Measurements from ENCODE around the gene DGUOK. TPM values are rescaled to one million over a fixed set of nuclear protein-coding genes. Genes with fewer than 3 reads are reported as not detected.
A peak's percentile ranks its signal among the peaks of the same experiment; 100 is the strongest.
"Not testable (repeated sequence)": the region's sequence is repeated elsewhere in the genome, so short reads cannot be mapped to it uniquely, and the experiment has no call there.

DGUOK gene
- polyA plus RNA-seq (2013, experiment 1 of 2), result 137 TPM
- 137 TPM for polyA plus RNA-seq (2013, experiment 2 of 2)

DNA sequence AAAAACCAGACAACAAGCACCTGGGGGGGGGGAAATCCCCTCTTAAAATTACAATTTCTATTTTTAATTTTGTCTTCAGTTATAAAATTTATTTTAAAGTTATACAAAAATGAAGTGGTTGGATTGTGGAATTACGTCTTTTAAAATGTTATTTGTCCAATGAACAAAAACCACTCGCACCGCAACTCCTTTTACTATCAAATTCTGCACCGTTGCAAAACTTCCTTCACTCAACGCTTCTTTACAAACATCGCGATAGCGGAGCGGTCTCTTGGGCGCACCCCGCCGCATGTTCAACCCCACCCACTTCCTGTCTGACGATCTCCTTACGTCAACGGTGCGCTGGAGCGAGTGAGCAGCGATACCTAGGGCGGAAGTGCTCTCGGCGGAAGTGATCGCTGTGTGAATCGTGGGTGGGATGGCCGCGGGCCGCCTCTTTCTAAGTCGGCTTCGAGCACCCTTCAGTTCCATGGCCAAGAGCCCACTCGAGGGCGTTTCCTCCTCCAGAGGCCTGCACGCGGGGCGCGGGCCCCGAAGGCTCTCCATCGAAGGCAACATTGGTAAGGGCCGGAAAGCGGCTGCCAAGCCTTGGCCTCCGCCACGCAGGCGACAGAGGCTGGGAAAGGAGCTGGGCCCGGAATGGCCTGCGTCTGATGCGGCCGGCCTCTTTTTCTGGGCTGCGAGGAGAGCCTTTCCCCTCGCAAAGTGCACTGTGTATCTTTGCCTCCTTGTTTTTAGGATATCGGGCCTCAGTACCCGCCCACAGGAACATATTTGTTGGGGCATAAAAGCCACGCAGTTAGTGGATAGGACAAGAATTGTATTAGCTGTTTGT is at the start of gene DGUOK:
Gene DGUOK (plus strand): TSS at position 388 of the 835 bp plus-strand sequence. CDS start 31 bp downstream, at position 419.
- Histone ChIP-seq H2BK5ac (ENCODE audit: low read length) (no peak within 1 kb of the TSS), H3K79me1 (ENCODE audit: low read length) (peaks cover 14% of the 10 kb centered on the region), H3K27ac (ENCODE audit: low read depth, low read length) (no peak within 1 kb of the TSS), H3K4me1 (ENCODE audit: control insufficient read depth, low read depth, low read length) (no peaks in the 10 kb centered on the region), H3K27me3 (ENCODE audit: insufficient read depth, low read length, poor library complexity) (no peaks in the 10 kb centered on the region), H3K23ac (ENCODE audit: low read length) (no peak within 1 kb of the TSS), H3K36me3 (ENCODE audit: control insufficient read depth, insufficient read depth, low read length) (no peaks in the 10 kb centered on the region), H4K5ac (ENCODE audit: low read length) (peak within 1 kb of the TSS; percentile 99), H3K4me2 (ENCODE audit: low read length) (peak within 1 kb of the TSS; percentile 15), H2BK15ac (replicated peaks; ENCODE audit: low read depth) (no peak within 1 kb of the TSS), H3K79me2 (ENCODE audit: control insufficient read depth, insufficient read depth, low read length) (peaks cover 37% of the 10 kb centered on the region), H2AK5ac (ENCODE audit: low read length) (no peak within 1 kb of the TSS), H3K56ac (ENCODE audit: low read length) (peak within 1 kb of the TSS; percentile 89), H3K4ac (ENCODE audit: low read depth, low read length) (peak within 1 kb of the TSS; percentile 28), H4K8ac (ENCODE audit: low read depth, low read length) (peak within 1 kb of the TSS; percentile 43), H3K9ac (ENCODE audit: low read length) (peak within 1 kb of the TSS; percentile 79), H3K18ac (ENCODE audit: low read length) (peak within 1 kb of the TSS; percentile 41), H2BK120ac (ENCODE audit: low read depth, low read length) (no peak within 1 kb of the TSS), H3K4me3 (ENCODE audit: low read length) (peak within 1 kb of the TSS; percentile 64)
- DNase-seq, result peak; percentile 99
- WGBS (ENCODE audit: extremely low coverage, insufficient coverage, low lambda C conversion rate), result no CpG with 5 or more reads among the region's 50 CpGs

DNA sequence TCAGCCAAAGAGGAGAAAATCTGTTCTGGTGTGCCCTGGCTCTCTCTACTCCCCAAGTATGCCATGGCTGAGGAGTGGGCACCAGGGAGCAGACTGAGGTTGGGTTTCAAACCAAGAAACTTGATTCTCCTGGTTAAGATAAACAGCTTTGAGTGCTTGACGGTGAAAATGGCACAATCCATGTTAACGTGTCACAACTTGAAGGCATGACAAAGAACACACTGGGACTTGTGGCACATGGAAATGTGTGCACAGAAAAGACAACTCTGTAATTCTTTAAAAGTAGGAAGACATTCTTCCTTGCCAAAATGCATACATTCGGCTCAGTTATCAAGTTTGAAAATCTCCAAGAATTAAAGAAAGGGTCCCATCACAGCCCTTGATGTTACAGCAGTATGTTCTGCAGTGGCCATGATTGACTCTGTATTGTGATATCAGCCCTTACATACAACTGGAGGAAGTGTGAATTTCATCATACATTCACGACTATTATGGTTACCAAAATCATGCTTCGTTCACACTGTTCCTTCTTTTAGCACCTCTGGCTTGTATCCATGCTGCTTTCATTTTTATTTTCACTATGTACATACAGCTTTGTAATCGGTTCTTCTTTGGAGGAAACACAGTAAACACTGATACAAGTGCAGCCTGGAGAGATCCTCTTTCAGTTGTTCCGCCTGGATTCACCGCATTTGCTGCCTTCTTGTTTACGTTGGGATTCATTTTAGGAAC is 49.4 kb upstream of the DGUOK start:
- Histone ChIP-seq H2BK15ac (replicated peaks; ENCODE audit: low read depth) (no peak overlapping the region), H3K4me2 (ENCODE audit: low read length) (no peak overlapping the region), H2AK5ac (ENCODE audit: low read length) (no peak overlapping the region), H4K8ac (ENCODE audit: low read depth, low read length) (no peak overlapping the region), H3K4me1 (ENCODE audit: control insufficient read depth, low read depth, low read length) (no peaks in the 10 kb centered on the region), H3K36me3 (ENCODE audit: control insufficient read depth, insufficient read depth, low read length) (no peaks in the 10 kb centered on the region), H3K18ac (ENCODE audit: low read length) (no peak overlapping the region), H3K79me2 (ENCODE audit: control insufficient read depth, insufficient read depth, low read length) (no peaks in the 10 kb centered on the region), H3K23ac (ENCODE audit: low read length) (no peak overlapping the region), H3K79me1 (ENCODE audit: low read length) (no peaks in the 10 kb centered on the region), H3K4ac (ENCODE audit: low read depth, low read length) (no peak overlapping the region), H3K56ac (ENCODE audit: low read length) (no peak overlapping the region), H3K4me3 (ENCODE audit: low read length) (no peak overlapping the region), H3K27ac (ENCODE audit: low read depth, low read length) (no peak overlapping the region), H4K5ac (ENCODE audit: low read length) (no peak overlapping the region), H3K27me3 (ENCODE audit: insufficient read depth, low read length, poor library complexity) (no peaks in the 10 kb centered on the region), H2BK5ac (ENCODE audit: low read length) (no peak overlapping the region), H2BK120ac (ENCODE audit: low read depth, low read length) (no peak overlapping the region), H3K9ac (ENCODE audit: low read length) (no peak overlapping the region)
- WGBS (ENCODE audit: extremely low coverage, insufficient coverage, low lambda C conversion rate), result no CpG with 5 or more reads among the region's 9 CpGs
- no peak for DNase-seq

DNA sequence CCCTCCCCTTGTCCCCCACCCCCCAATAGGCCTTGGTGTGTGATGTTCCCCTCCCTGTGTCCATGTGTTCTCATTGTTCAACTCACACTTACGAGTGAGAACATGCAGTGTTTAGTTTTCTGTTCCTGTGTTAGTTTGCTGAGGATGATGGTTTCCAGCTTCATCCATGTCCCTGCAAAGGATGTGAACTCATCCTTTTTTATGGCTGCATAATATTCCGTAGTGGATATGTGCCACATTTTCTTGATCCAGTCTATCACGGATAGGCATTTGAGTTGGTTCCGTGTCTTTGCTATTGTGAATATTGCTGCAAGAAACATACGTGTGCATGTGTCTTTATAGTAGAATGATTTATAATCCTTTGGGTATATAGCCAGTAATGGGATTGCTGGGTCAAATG is 48.7 kb upstream of the DGUOK start:
- H3K4me3 ChIP-seq (ENCODE audit: low read length); H2BK5ac ChIP-seq (ENCODE audit: low read length); H3K18ac ChIP-seq (ENCODE audit: low read length); H3K27ac ChIP-seq (ENCODE audit: low read depth, low read length); H3K4me1 ChIP-seq (ENCODE audit: control insufficient read depth, low read depth, low read length); H3K9ac ChIP-seq (ENCODE audit: low read length); H2BK15ac ChIP-seq (replicated peaks; ENCODE audit: low read depth); H3K4ac ChIP-seq (ENCODE audit: low read depth, low read length); H2AK5ac ChIP-seq (ENCODE audit: low read length); H3K56ac ChIP-seq (ENCODE audit: low read length); H2BK120ac ChIP-seq (ENCODE audit: low read depth, low read length); H3K23ac ChIP-seq (ENCODE audit: low read length); H3K79me2 ChIP-seq (ENCODE audit: control insufficient read depth, insufficient read depth, low read length); H4K5ac ChIP-seq (ENCODE audit: low read length); H3K79me1 ChIP-seq (ENCODE audit: low read length); H3K4me2 ChIP-seq (ENCODE audit: low read length); H3K27me3 ChIP-seq (ENCODE audit: insufficient read depth, low read length, poor library complexity); DNase-seq; H3K36me3 ChIP-seq (ENCODE audit: control insufficient read depth, insufficient read depth, low read length); H4K8ac ChIP-seq (ENCODE audit: low read depth, low read length): not testable (repeated sequence)
- no CpG with 5 or more reads among the region's 5 CpGs for WGBS (ENCODE audit: extremely low coverage, insufficient coverage, low lambda C conversion rate)

DNA sequence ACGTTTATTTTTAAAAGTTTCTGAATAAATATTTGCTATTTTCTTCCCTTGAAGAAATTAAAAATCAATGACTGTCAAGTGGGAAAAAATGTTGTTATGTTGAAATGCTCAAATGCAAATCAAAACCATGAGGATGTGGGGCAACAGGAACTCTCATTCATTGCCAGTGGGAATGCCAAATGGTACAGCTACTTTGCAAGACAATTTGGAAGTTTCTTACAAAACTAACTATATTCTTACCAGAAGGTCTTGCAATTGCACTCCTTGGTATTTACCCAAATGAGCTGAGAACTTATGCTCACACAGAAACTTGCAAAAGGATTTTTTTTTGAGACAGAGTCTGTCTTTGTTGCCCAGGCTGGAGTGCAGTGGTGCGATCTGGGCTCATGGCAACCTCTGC is 41.3 kb upstream of the DGUOK start:
- no peak overlapping the region for H3K23ac ChIP-seq (ENCODE audit: low read length)
- no peak overlapping the region for H2AK5ac ChIP-seq (ENCODE audit: low read length)
- WGBS (ENCODE audit: extremely low coverage, insufficient coverage, low lambda C conversion rate), result no CpG with 5 or more reads among the region's 2 CpGs
- no peak overlapping the region for H4K8ac ChIP-seq (ENCODE audit: low read depth, low read length)
- H3K79me1 ChIP-seq (ENCODE audit: low read length), result no peaks in the 10 kb centered on the region
- H3K36me3 ChIP-seq (ENCODE audit: control insufficient read depth, insufficient read depth, low read length), result no peaks in the 10 kb centered on the region
- H2BK120ac ChIP-seq (ENCODE audit: low read depth, low read length), result no peak overlapping the region
- H4K5ac ChIP-seq (ENCODE audit: low read length), result no peak overlapping the region
- H3K56ac ChIP-seq (ENCODE audit: low read length), result no peak overlapping the region
- H3K27ac ChIP-seq (ENCODE audit: low read depth, low read length), result no peak overlapping the region
- H2BK15ac ChIP-seq (replicated peaks; ENCODE audit: low read depth), result no peak overlapping the region
- no peak overlapping the region for H3K18ac ChIP-seq (ENCODE audit: low read length)
- no peak overlapping the region for H3K4me3 ChIP-seq (ENCODE audit: low read length)
- H3K9ac ChIP-seq (ENCODE audit: low read length), result no peak overlapping the region
- no peaks in the 10 kb centered on the region for H3K79me2 ChIP-seq (ENCODE audit: control insufficient read depth, insufficient read depth, low read length)
- no peak overlapping the region for H3K4ac ChIP-seq (ENCODE audit: low read depth, low read length)
- no peak overlapping the region for H2BK5ac ChIP-seq (ENCODE audit: low read length)
- DNase-seq, result no peak
- H3K4me2 ChIP-seq (ENCODE audit: low read length), result no peak overlapping the region
- H3K4me1 ChIP-seq (ENCODE audit: control insufficient read depth, low read depth, low read length), result no peaks in the 10 kb centered on the region
- H3K27me3 ChIP-seq (ENCODE audit: insufficient read depth, low read length, poor library complexity), result no peaks in the 10 kb centered on the region

DNA sequence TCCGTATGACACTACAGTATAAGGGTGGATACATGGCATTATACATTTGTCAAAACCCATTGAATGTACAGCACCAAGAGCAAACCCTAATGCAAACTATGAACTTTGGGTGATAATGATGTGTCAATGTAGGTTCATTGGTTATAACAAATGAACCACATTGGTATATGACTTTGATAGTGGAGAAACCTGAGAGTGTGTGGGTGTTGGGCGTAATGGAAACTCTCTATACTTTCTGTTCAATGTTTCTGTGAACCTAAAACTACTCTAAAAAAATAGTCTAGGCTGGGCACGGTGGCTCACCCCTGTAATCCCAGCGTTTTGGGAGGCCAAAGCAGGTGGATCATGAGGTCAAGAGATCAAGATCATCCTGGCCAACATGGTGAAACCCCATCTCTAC is 40.3 kb upstream of the DGUOK start:
- Histone ChIP-seq H3K27ac (ENCODE audit: low read depth, low read length) (no peak overlapping the region), H3K4me2 (ENCODE audit: low read length) (no peak overlapping the region), H3K27me3 (ENCODE audit: insufficient read depth, low read length, poor library complexity) (no peaks in the 10 kb centered on the region), H3K56ac (ENCODE audit: low read length) (no peak overlapping the region), H3K36me3 (ENCODE audit: control insufficient read depth, insufficient read depth, low read length) (no peaks in the 10 kb centered on the region), H3K79me2 (ENCODE audit: control insufficient read depth, insufficient read depth, low read length) (no peaks in the 10 kb centered on the region), H3K79me1 (ENCODE audit: low read length) (no peaks in the 10 kb centered on the region), H2BK15ac (replicated peaks; ENCODE audit: low read depth) (no peak overlapping the region), H2AK5ac (ENCODE audit: low read length) (no peak overlapping the region), H2BK120ac (ENCODE audit: low read depth, low read length) (no peak overlapping the region), H3K9ac (ENCODE audit: low read length) (no peak overlapping the region), H3K4ac (ENCODE audit: low read depth, low read length) (no peak overlapping the region), H3K18ac (ENCODE audit: low read length) (no peak overlapping the region), H4K8ac (ENCODE audit: low read depth, low read length) (no peak overlapping the region), H4K5ac (ENCODE audit: low read length) (no peak overlapping the region), H3K4me3 (ENCODE audit: low read length) (no peak overlapping the region), H3K23ac (ENCODE audit: low read length) (no peak overlapping the region), H2BK5ac (ENCODE audit: low read length) (no peak overlapping the region), H3K4me1 (ENCODE audit: control insufficient read depth, low read depth, low read length) (no peaks in the 10 kb centered on the region)
- WGBS (ENCODE audit: extremely low coverage, insufficient coverage, low lambda C conversion rate), result no CpG with 5 or more reads among the region's 4 CpGs
- DNase-seq, result no peak
